HEK293 (cell line): ENCODE results near the gene LZTFL1.

ENCODE experiments used
- SETDB1 ChIP-seq: IDR thresholded peaks from one replicate; pipeline ENCODE4 v1.6.1; 2017; ENCODE audit warnings: mild to moderate bottlenecking, low read length, moderate library complexity, mixed read lengths; ENCODE audit not compliant: insufficient read length
- TCF7L2 ChIP-seq: IDR thresholded peaks from 2 replicates; pipeline ENCODE4 v1.6.1; 2011; ENCODE audit warnings: low read depth, mild to moderate bottlenecking, inconsistent platforms, low read length, moderate library complexity, borderline replicate concordance
- YY1 ChIP-seq: fragments of 450-650 bp; formaldehyde crosslinking; IDR thresholded peaks from 2 replicates; pipeline ENCODE4 v1.5.1; 2018; ENCODE audit warnings: missing biosample characterization, missing genetic modification characterization
- ZNF433 ChIP-seq: fragments of 450-650 bp; formaldehyde crosslinking; IDR thresholded peaks from 2 replicates; pipeline ENCODE4 v1.5.1; 2016; ENCODE audit warnings: missing biosample characterization, missing genetic modification characterization, low read depth
- TF ChIP-seq, protein P1 (sequence below): fragments of 450-650 bp; formaldehyde crosslinking; IDR thresholded peaks from 2 replicates; pipeline ENCODE4 v1.5.1; 2016; ENCODE audit warnings: missing biosample characterization, missing genetic modification characterization

GRCh38 chr3:45773714-45774449, 68.0 kb downstream of the LZTFL1 start:
- no peak for TF ChIP-seq TCF7L2
- TF ChIP-seq, protein P1, sequence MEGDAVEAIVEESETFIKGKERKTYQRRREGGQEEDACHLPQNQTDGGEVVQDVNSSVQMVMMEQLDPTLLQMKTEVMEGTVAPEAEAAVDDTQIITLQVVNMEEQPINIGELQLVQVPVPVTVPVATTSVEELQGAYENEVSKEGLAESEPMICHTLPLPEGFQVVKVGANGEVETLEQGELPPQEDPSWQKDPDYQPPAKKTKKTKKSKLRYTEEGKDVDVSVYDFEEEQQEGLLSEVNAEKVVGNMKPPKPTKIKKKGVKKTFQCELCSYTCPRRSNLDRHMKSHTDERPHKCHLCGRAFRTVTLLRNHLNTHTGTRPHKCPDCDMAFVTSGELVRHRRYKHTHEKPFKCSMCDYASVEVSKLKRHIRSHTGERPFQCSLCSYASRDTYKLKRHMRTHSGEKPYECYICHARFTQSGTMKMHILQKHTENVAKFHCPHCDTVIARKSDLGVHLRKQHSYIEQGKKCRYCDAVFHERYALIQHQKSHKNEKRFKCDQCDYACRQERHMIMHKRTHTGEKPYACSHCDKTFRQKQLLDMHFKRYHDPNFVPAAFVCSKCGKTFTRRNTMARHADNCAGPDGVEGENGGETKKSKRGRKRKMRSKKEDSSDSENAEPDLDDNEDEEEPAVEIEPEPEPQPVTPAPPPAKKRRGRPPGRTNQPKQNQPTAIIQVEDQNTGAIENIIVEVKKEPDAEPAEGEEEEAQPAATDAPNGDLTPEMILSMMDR (tag by site-specific recombination): no peak
- no peak for TF ChIP-seq ZNF433 (tag by site-specific recombination)
- no peak for TF ChIP-seq YY1 (tag by site-specific recombination)
- no peak for TF ChIP-seq SETDB1
